Stimulated activated CD8-positive, alpha-beta memory T cell treated with anti-CD3 and anti-CD28 coated beads, Interleukin-7, amount 100 ng/mL, for 1 hour (primary cell): ENCODE measurements around the gene DBN1.

Experiments
- DNase-seq, 2 donors: peaks; one replicate each; pipeline ENCODE4 v3.0.0-alpha.2; 2020; ENCODE audit warnings: low read depth in 2 of 2

The DBN1 gene

DNA sequence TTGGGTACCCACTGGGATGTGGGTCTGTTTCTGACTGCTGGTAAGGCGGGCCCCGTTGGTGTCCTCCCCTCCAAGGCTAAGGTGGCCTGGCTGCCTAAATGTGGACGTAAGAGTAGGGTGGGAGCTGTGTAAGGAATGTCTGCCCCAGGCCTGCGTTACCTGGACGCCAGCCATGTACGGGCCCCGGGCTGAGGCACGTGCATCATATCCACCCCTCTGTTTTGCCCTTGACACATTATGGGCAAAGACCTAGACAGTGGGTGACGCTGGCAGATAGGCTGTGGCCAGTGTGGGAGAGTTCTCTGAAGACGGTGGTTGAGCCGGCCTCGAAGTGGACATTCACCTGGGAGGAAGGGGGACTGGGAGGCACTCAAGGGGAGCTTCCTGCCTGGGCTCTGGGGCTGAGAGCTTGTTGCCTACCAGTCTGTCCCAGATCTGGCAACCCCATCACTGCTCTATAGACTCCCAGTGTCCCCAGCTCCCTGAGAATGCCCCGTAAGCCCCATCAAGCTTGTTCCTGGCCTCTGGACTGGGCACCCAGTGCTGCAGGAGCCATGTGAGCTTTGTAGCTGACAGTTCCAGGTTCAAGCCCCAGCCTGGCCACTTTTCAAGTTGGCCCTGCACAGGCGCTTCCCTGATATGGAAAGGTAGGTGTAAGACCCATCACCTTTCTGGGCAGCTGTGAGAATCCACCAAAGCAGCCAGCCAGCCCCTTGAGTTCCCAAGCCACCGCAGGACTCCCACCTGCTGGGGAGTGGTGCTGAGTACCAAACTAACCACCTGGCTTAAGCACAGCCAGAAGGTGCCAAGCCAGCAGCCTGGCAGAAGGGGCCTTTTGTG is 30.1 kb downstream of the DBN1 start:
- no peak for DNase-seq

DNA sequence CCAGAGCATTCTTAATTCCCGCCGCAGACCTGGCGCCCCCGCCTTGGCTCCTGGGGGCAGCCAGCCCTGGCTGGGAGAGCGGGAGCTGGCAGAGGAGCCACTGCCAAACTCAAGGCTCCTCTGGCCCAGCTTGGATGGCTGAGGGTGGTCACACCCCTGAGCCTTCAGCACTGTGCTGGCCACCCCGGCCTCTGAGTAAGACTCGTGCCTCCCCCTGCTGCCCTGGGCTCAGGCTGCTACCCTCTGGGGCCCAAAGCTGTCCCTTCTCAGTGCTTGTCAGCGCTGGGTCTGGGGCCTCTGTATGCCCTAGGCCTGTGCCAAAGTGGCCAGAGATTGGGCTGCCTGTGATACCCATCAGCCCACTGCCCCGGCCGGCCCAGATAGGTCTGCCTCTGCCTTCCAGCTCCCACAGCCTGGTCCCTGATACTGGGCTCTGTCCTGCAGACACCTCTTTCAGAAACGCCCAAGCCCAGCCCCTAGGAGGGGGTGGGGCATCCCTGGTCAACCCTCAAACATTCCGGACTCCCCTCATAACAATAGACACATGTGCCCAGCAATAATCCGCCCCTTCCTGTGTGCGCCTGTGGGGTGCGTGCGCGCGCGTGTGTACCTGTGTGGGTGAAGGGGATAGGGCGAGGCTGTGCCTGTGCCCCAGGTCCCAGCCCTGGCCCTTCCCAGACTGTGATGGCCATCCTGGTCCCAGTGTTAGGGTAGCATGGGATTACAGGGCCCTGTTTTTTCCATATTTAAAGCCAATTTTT is 31.2 kb downstream of the DBN1 start:
- DNase-seq: no peak

DNA sequence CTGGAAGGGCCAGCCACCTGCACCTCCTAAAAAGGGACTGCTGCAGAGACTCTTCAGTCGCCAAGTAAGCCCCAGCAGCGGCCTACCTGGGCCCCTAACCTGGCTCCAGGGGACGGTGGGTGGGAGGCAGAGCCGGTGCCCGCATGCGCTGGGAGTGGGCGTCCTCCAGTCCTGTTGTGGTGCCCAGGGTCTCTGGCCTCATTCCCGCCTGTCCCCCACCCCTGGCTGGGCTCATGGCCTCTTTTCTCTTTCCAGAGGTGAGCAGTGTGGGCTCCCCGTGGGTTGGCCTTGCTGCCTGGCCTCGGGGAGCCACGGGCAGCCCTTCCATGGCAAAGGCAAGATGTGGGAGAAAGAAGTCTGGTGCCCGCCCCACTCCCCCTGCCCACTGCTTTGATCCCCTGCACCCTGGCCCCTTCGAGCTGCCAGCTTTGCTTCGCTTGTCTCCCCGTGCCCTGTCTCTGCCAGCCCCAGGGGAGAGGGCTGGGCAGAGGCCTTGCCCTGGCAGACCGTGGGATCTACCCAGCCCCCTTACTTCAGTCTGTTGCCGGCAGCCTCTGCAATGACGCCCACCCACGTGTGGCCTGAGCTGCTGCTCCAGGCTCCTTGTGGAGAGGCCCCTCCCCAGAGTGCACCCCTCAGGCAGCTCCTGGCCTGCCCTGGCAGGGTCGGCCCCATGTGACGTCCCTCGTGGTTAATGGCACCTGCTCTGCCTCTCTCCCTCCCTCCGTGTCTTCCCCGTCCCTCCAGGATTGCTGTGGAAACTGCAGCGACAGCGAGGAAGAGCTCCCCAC is 32.2 kb downstream of the DBN1 start:
- DNase-seq: no peak

DNA sequence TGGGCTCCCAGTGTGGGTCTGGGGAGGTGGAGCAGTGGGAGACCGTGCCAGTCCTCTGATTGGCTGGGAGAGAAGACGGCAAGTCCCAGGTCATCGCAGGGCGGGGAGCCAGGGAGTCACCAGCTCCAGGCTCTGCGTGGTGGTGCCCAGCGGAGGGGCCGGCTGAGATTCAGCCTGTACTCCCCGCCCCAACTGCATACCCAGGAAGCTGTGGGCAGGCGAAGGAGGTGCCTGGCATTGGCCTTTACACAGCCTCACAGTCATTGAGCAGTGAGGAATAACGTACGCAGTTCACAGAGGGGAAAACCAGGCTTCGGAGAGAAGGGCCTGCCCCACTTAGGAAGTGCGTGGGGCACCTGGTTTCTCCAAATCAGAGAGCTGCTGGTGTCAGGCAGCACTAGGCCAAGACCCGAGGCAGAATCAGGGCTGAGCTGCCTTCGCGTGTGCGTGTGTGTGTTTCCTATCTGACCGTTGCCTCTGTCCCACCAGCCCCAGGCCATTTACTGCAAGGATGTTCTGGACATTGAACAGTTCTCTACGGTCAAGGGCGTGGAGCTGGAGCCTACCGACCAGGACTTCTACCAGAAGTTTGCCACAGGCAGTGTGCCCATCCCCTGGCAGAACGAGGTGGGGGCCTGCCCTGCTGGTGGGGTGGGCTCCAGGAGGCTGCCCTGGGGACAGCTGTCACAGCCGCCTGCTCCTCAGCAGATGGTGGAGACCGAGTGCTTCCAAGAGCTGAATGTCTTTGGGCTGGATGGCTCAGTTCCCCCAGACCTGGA is 33.0 kb downstream of the DBN1 start:
- no peak for DNase-seq

DNA sequence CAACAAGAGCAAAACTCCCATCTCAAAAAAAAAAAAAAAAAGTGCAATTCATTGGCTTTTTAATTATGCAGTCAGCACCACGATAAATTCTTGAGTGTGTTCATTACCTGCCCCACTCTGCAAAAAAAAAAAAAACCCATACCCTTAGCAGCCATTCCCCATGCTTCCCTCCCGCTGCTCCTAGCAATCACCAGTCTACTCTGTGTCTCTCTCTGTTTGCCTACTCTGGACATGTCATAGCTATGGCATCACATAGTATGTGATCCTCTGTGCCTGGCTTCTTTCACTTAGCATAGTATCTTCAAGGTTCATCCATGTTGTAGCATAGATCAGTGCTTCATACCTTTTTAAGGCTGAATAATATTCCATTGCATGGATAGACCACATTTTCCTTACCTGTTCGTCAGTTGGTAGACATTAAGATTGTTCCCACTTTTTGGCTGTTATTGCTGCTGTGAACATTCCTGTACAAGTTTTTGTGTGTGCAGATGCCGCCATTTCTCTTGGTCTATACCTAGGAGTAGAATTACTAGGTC is 33.8 kb downstream of the DBN1 start:
- no peak for DNase-seq

DNA sequence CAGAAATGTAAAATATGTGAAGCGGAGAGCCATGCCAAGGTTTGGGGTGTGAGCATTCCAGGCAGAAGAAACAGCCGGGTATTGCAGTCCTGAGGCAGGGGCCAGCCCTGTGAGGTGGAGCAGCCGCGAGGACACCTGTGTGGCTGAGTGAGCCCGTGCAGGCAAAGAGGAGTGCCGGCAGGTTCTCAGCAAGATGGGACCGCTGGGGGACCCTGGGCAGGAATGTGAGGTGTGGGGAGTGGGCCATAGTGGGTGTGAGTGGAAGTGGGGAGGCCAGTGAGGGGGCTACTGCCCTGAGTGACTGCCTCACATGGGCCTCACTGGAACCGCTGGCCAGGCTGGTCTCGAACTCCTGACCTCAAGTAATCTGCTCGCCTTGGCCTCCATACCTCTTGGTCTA is 35.0 kb downstream of the DBN1 start:
- no peak for DNase-seq

DNA sequence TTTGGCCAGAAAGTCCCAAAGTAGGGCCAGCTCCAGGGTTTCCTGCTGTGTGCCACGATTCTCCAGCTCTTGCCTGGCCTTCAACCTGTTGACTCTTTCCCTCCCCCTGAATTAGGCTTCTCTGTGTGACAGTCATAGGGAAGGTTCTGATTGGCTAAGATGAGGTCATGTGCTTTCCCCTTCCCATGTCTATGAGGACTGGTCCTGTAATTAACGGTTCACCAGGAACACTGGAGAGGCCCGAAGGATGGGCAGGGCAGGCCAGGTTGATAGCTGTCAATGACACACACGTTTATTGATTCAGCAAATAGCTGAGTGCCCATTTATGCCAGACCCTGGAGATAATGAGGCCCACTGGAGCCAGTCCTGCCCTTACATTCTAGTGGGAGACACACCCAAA is 35.8 kb downstream of the DBN1 start:
- no peak for DNase-seq

DNA sequence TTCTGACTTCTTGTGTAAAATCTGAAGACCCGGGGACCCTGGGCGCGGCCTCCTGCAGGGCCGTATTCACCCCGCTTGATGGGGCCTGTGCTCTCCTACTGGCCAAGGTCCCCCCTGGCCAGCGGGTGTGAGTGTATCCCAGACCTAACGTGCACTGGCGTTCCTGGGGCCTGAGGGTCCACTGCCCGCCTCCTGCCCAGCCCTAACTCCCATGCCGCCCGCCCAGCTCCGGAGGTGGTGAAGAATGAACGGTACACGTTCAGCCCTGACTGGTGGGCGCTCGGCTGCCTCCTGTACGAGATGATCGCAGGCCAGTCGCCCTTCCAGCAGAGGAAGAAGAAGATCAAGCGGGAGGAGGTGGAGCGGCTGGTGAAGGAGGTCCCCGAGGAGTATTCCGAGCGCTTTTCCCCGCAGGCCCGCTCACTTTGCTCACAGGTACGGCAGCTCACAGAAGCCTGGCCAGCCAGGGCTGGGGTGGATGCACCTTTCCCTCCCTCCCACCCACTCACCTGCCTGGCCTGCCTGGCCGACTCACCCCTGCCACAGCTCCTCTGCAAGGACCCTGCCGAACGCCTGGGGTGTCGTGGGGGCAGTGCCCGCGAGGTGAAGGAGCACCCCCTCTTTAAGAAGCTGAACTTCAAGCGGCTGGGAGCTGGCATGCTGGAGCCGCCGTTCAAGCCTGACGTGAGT is 37.4 kb downstream of the DBN1 start:
- no peak for DNase-seq

DNA sequence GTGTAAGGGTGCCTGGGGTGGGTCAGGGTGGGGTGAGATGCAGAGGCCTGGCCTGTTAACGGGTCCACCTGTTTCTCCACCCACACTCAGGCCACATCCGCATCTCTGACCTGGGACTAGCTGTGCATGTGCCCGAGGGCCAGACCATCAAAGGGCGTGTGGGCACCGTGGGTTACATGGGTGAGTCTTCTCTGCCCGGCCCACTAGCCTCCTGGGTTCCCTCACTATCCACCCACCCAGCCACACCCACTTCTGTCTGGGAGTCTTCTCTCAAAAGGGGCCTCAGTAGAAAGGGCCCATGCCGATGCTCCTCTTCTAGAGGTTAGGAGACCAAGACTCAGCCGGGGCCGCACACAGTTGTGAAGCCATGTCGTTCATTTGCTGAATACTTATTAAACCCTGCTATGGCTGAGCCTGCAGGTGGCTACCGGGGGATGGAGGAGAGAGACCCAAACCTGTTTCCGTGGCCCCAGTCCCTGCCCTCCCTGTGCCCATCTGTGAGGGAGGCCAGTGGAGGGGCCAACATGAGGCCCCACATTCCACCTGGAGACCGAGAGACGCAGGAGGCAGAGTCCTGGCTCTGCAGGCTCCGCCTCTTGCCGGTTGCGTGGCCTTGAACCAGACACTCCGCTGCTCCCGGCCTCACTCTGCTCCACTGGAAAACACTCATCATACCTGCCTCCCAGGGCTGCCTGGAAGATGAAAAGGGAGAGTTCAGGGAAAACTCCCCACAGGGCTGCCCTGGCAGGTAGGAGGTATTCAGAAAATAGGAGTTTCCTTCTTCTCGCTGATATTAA is 38.3 kb downstream of the DBN1 start:
- DNase-seq: no peak

DNA sequence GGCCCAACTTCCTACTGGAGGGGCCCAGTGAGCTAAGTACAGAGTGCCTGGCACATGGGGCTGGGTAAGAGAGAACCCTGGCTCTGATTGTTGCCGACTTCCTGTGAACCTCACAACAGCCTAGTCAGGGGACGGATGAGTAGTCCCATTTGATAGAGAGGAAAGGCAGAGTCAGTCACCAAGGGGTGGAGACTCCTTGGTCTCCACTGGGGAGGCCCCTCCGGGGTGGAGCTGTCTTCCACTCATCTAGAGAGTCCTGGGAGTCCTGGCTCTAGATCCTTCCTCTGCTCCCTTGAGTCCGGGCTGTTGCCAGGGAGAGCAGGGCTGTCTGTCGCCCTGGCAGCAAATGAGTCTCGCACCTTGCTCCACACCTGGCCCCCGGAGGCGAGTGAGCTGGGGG is 39.0 kb downstream of the DBN1 start:
- no peak for DNase-seq

DNA sequence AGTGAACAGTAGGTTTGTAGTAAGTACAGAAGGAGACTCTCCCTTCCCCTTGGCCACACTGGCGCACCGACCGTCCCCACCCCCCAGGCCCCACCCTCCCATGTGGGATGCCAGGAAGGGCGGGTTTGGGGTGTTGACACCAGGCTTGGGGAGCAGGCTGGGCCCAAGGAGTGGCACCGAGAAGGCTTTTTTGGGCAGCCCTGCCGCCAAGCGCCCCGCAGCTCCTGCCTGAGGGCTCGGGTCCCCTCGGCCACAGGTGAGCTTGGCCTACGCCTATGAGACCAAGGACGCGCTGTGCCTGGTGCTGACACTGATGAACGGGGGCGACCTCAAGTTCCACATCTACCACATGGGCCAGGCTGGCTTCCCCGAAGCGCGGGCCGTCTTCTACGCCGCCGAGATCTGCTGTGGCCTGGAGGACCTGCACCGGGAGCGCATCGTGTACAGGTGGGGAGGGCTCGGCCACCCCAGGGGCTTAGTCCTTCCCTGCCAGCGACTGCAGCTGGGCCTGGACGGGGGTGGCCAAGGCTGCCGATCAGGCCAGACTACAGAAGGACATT is 39.7 kb downstream of the DBN1 start:
- DNase-seq: no peak

DNA sequence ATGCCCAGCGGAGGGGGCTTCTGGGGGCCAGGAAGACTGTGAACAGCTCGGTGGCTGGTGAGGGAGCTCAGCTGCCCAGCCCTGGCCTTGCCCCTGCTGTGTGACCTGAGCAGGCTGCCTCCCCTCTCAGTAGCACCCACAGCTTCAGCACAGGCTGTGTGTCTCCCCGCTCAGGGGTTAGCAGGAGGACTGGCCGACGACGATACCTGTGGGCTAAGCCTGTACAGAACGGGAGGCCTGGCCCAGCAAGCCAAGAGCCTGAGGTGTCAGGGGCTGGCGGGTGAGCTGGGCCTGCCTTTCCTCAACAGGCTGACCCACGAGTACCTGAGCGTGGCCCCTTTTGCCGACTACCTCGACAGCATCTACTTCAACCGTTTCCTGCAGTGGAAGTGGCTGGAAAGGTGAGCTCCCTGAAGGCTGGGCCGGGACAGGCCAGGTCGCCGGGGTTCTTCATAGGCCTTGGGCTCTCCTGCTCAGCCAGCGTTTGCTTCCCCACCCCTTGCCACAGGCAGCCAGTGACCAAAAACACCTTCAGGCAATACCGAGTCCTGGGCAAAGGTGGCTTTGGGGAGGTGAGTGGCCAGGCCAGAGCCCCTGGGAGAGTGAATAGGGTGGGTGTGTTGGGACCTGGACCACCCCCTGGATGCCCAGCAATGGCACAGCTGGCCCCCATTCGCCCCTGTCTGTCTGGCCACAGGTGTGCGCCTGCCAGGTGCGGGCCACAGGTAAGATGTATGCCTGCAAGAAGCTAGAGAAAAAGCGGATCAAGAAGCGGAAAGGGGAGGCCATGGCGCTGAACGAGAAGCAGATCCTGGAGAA is 40.4 kb downstream of the DBN1 start:
- DNase-seq: no peak

DNA sequence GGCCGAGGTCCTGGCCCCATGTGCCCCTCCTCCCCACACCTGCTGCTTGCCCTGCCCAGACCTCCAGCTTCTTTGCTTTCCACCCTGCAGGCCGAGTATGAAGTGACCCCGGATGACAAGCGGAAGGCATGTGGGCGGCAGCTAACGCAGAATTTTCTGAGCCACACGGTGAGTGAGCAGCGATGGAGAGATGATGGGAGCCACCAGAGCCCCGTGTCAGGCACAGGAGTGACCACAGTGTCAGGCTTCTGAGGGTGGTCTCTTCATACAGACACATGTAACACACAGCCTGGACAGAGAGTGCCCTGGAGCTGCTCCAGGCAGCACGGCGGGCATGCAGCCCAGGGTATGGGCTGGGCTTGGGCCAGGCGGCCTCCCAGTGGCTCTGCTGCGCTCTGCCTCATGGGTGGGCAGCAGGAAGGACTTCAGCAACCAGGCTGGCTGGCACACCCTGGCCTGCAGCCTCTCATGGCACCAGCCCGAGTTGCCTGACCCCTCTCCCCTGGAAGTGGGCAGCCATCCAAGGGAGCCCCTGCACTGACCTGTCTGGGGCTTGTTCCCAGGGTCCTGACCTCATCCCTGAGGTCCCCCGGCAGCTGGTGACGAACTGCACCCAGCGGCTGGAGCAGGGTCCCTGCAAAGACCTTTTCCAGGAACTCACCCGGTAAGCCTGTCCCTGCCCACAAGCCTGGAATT is 41.1 kb downstream of the DBN1 start:
- DNase-seq: no peak

DNA sequence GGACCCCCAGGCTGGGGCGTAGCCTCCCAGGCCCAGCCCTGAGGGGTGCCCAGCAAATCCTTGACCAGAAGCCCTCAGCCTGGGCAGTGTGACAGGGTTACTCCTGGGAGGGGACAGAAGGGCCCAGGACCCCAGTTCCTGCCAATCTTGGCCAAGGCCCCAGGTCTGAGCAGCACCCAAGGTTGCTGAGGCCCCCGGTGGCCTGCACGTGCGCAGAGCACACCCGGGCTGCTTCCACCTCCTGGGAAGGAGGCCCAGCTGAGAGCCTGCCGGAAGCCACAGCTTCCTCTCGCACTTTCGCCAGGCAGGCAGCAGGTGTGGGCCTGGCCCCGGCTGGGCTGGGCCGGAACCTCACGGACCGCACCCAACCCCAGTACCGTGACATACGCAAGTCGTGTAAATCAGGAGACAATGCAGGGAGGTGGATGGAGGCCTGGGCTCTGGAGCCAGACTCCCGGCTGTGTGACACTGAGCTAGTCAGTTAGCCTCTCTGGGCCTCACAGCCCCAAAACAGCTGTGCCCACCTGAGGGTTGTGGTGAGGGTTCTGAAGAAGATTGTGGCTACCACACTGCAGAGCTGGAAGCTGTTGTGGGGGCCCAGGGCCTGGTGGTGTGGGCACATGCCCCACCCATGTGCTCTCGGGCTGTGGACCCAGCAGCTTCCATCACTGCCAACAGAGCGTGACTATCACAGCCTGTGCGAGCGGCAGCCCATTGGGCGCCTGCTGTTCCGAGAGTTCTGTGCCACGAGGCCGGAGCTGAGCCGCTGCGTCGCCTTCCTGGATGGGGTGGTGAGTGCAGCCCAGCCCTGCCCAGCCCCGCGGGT is 41.9 kb downstream of the DBN1 start:
- DNase-seq: no peak

DNA sequence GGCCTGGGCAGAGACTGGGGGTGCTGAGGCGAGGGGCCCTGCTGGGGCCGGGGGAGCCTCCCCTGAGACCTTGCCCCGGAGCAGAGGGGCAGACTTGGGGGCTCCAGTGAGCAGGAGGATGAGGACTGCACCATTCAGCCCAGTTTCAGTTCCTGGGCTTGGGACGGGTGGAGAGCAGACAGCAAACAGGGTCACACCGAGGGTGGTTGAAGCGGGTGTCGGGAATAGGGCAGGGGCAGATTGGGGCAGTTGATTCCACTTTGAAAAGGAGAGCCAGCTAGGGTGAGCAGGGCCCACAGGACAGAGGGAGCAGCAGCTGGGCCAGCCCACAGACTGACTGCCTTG is 42.5 kb downstream of the DBN1 start:
- no peak for DNase-seq

DNA sequence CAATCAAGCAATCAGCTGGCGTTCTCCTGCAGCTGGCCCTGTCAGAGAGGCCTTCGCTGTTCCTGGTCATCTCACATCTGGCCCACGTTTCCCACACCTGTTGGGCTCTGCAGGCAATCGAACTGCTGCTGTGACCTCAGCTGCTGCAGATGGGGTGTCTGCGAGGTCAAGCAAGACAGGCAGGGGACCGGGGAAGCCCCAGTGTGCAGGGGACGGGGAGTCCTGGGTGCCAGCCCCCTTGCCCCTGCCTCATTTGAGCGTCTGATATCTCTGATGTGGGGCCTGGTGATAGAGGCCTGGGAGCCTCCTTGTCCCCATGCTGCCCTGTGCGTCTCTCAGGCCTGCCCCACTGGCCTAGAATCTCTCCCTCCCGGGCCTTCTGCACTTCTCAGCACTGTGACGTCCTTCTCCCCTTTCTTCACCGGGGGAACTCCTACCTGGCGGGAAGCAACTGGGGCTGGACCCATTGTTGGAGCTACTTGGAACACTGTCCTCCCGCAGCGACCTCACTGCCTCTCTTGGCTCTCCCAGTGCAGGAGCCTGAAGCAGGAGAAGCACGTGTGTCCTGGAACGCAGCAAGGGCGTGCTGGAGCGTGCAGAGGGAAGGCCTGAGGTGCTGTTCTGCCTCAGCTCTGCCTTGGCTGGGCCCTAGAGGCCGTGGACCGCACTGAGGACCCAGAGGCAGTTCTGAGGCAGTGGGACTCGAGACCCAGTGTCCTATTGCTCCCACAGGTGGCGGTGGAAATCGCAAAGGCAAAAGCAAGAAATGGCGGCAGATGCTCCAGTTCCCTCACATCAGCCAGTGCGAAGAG is 43.1 kb downstream of the DBN1 start:
- DNase-seq: no peak
